ENCODE results near the gene TNFSF11.
"Not testable (repeated sequence)": the region's sequence is repeated elsewhere in the genome, so short reads cannot be mapped to it uniquely, and the experiment has no call there.

TNFSF11 gene

GRCh38 chr13:42544246-42544926, 29.6 kb upstream of the TNFSF11 start:
- Histone ChIP-seq H3K4me3 (ENCODE audit: low read depth, low read length) (no peak overlapping the region), H3K36me3 (ENCODE audit: control insufficient read depth, insufficient read depth, low read length) (no peaks in the 10 kb centered on the region), H3K27me3 (ENCODE audit: control insufficient read depth, insufficient read depth, low read length) (no peaks in the 10 kb centered on the region), H3K9me3 (ENCODE audit: control insufficient read depth, insufficient read depth, low read length) (no peaks in the 10 kb centered on the region), H3K4me1 (ENCODE audit: control insufficient read depth, insufficient read depth, low read length) (peaks cover 31% of the 10 kb centered on the region), H3K9ac (ENCODE audit: low read depth, low read length) (no peak overlapping the region), H3K27ac (ENCODE audit: low read depth, low read length) (no peak overlapping the region)

DNA sequence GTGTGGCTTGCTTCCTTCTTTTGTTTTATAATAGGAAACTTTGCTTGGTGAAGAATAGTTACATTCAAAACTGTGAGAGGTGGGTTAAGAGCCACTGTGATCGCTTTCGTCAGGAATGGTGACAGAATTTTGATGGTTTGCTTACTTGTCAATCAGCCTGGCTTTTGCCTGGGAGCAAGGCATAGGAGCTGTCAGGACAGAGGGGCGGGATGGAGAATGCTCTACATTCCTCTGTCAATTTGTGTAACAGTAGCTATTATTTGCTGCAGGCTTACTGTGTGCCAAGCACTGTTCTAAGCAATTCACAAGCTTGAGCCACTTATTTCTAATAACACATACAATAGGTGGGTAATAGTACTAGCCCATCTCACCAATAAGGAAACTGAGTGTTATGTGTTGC, 28.1 kb upstream of the TNFSF11 start:
- H3K9ac ChIP-seq (ENCODE audit: low read depth, low read length), result no peak overlapping the region
- no peak overlapping the region for H3K4me3 ChIP-seq (ENCODE audit: low read depth, low read length)
- no peak overlapping the region for H3K27ac ChIP-seq (ENCODE audit: low read depth, low read length)
- H3K27me3 ChIP-seq (ENCODE audit: control insufficient read depth, insufficient read depth, low read length), result no peaks in the 10 kb centered on the region
- H3K36me3 ChIP-seq (ENCODE audit: control insufficient read depth, insufficient read depth, low read length), result no peaks in the 10 kb centered on the region
- H3K4me1 ChIP-seq (ENCODE audit: control insufficient read depth, insufficient read depth, low read length), result peaks cover 25% of the 10 kb centered on the region
- no peaks in the 10 kb centered on the region for H3K9me3 ChIP-seq (ENCODE audit: control insufficient read depth, insufficient read depth, low read length)

DNA sequence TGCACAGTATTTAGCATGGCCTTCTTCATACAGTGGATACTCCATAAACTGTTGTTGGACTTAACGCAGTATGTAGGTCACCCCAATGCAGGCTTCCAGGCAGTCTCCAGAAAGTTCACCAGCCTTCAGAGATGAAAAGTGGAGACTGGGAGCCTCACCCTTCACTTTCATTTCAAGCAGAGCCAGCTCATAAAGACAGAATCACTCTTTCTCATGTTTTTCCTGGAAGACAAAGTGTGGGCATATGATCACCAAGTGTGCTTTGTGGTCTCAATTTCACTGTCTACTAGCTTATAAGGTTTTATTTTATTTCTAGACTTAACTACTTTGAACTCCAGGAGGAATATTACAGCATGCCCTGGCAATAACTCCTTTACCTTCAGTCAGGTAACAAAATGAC, 26.3 kb upstream of the TNFSF11 start:
- Histone ChIP-seq H3K27me3 (ENCODE audit: control insufficient read depth, insufficient read depth, low read length) (no peaks in the 10 kb centered on the region), H3K9ac (ENCODE audit: low read depth, low read length) (no peak overlapping the region), H3K4me1 (ENCODE audit: control insufficient read depth, insufficient read depth, low read length) (peaks cover 25% of the 10 kb centered on the region), H3K4me3 (ENCODE audit: low read depth, low read length) (no peak overlapping the region), H3K9me3 (ENCODE audit: control insufficient read depth, insufficient read depth, low read length) (no peaks in the 10 kb centered on the region), H3K36me3 (ENCODE audit: control insufficient read depth, insufficient read depth, low read length) (no peaks in the 10 kb centered on the region), H3K27ac (ENCODE audit: low read depth, low read length) (no peak overlapping the region)

GRCh38 chr13:42548731-42549551, 25.0 kb upstream of the TNFSF11 start:
- Histone ChIP-seq H3K4me1 (ENCODE audit: control insufficient read depth, insufficient read depth, low read length) (peaks cover 17% of the 10 kb centered on the region), H3K9ac (ENCODE audit: low read depth, low read length) (no peak overlapping the region), H3K9me3 (ENCODE audit: control insufficient read depth, insufficient read depth, low read length) (no peaks in the 10 kb centered on the region), H3K27me3 (ENCODE audit: control insufficient read depth, insufficient read depth, low read length) (no peaks in the 10 kb centered on the region), H3K36me3 (ENCODE audit: control insufficient read depth, insufficient read depth, low read length) (no peaks in the 10 kb centered on the region), H3K27ac (ENCODE audit: low read depth, low read length) (no peak overlapping the region), H3K4me3 (ENCODE audit: low read depth, low read length) (no peak overlapping the region)

DNA sequence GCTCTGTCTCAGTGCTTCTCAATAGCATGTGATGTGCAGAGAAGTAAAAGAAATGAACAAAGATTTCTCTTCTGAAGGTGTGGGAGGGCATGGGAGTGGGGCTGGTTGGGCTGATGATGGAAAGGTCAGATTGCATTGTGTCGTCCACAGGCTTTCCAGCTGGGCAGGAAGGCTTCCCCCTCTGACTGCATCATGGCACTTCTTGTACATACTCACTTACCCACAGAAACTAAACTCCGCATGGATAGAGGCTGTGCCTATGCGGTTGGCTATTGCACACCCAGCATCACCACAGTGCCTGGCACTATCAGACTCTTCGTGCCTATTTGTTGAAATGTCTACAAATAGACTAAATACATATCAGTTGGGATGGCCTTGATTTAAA, 24.4 kb upstream of the TNFSF11 start:
- Histone ChIP-seq H3K36me3 (ENCODE audit: control insufficient read depth, insufficient read depth, low read length) (no peaks in the 10 kb centered on the region), H3K27ac (ENCODE audit: low read depth, low read length) (no peak overlapping the region)

DNA sequence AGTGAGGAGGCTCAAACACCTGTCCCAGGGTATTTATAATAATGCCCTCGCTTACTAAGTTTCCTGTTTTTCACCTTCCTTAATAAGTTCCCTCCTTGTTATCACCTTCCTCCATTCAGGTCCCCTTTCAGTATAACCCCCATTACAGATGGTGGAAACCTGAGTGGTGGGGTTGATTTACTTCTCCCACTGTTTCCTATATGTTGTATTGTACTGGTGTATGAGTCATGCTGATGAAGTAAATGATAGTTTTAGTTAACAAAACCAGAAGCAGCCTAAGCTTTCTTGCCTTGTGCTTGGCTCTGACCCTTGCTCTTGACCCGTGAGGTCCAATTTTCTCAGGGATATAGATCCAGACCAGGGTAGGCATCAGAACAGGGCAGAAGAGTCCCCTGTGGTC, 22.3 kb upstream of the TNFSF11 start:
- Histone ChIP-seq H3K9ac (ENCODE audit: low read depth, low read length) (no peak overlapping the region), H3K4me1 (ENCODE audit: control insufficient read depth, insufficient read depth, low read length) (no peaks in the 10 kb centered on the region), H3K27ac (ENCODE audit: low read depth, low read length) (no peak overlapping the region)

More for the DNA sequence above, 24.4 kb upstream of the TNFSF11 start:
- Histone ChIP-seq H3K9ac (ENCODE audit: low read depth, low read length) (no peak overlapping the region), H3K4me3 (ENCODE audit: low read depth, low read length) (no peak overlapping the region), H3K27me3 (ENCODE audit: control insufficient read depth, insufficient read depth, low read length) (no peaks in the 10 kb centered on the region), H3K4me1 (ENCODE audit: control insufficient read depth, insufficient read depth, low read length) (peaks cover 12% of the 10 kb centered on the region), H3K9me3 (ENCODE audit: control insufficient read depth, insufficient read depth, low read length) (no peaks in the 10 kb centered on the region)

GRCh38 chr13:42553098-42554046, 20.6 kb upstream of the TNFSF11 start:
- Histone ChIP-seq H3K27me3 (ENCODE audit: control insufficient read depth, insufficient read depth, low read length) (no peaks in the 10 kb centered on the region), H3K4me3 (ENCODE audit: low read depth, low read length) (no peak overlapping the region), H3K27ac (ENCODE audit: low read depth, low read length) (no peak overlapping the region), H3K9me3 (ENCODE audit: control insufficient read depth, insufficient read depth, low read length) (no peaks in the 10 kb centered on the region), H3K9ac (ENCODE audit: low read depth, low read length) (no peak overlapping the region), H3K4me1 (ENCODE audit: control insufficient read depth, insufficient read depth, low read length) (no peaks in the 10 kb centered on the region), H3K36me3 (ENCODE audit: control insufficient read depth, insufficient read depth, low read length) (no peaks in the 10 kb centered on the region)

More for the DNA sequence above, 22.3 kb upstream of the TNFSF11 start:
- Histone ChIP-seq H3K9me3 (ENCODE audit: control insufficient read depth, insufficient read depth, low read length) (no peaks in the 10 kb centered on the region), H3K27me3 (ENCODE audit: control insufficient read depth, insufficient read depth, low read length) (no peaks in the 10 kb centered on the region), H3K36me3 (ENCODE audit: control insufficient read depth, insufficient read depth, low read length) (no peaks in the 10 kb centered on the region), H3K4me3 (ENCODE audit: low read depth, low read length) (no peak overlapping the region)

GRCh38 chr13:42559057-42559456, 14.9 kb upstream of the TNFSF11 start:
- H3K9me3 ChIP-seq (ENCODE audit: control insufficient read depth, insufficient read depth, low read length), result peaks cover 15% of the 10 kb centered on the region
- H3K4me1 ChIP-seq (ENCODE audit: control insufficient read depth, insufficient read depth, low read length), result no peaks in the 10 kb centered on the region
- no peak overlapping the region for H3K4me3 ChIP-seq (ENCODE audit: low read depth, low read length)
- no peaks in the 10 kb centered on the region for H3K27me3 ChIP-seq (ENCODE audit: control insufficient read depth, insufficient read depth, low read length)
- H3K36me3 ChIP-seq (ENCODE audit: control insufficient read depth, insufficient read depth, low read length), result no peaks in the 10 kb centered on the region
- no peak overlapping the region for H3K27ac ChIP-seq (ENCODE audit: low read depth, low read length)
- no peak overlapping the region for H3K9ac ChIP-seq (ENCODE audit: low read depth, low read length)

- H3K27ac ChIP-seq (ENCODE audit: low read depth, low read length); H3K36me3 ChIP-seq (ENCODE audit: control insufficient read depth, insufficient read depth, low read length); H3K27me3 ChIP-seq (ENCODE audit: control insufficient read depth, insufficient read depth, low read length); H3K9ac ChIP-seq (ENCODE audit: low read depth, low read length); H3K4me3 ChIP-seq (ENCODE audit: low read depth, low read length); H3K4me1 ChIP-seq (ENCODE audit: control insufficient read depth, insufficient read depth, low read length): not testable (repeated sequence)
- peaks cover 15% of the 10 kb centered on the region for H3K9me3 ChIP-seq (ENCODE audit: control insufficient read depth, insufficient read depth, low read length)
These were observed 14.3 kb upstream of the TNFSF11 start for GRCh38 chr13:42559573-42560218.

DNA sequence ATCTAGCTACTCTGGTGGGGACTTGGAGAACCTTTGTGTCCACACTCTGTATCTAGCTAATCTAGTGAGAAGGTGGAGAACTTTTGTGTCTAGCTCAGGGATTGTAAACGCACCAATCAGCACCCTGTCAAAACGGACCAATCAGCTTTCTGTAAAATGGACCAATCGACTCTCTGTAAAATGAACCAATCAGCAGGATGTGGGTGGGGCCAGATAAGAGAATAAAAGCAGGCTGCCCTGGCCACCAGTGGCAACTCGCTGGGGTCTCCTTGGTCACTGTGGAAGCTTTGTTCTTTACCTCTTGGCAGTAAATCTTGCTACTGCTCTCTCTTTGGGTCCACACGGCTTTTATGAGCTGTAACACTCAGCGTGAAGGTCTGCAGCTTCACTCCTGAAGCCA, 13.6 kb upstream of the TNFSF11 start:
- H3K27me3 ChIP-seq (ENCODE audit: control insufficient read depth, insufficient read depth, low read length); H3K4me3 ChIP-seq (ENCODE audit: low read depth, low read length); H3K36me3 ChIP-seq (ENCODE audit: control insufficient read depth, insufficient read depth, low read length); H3K27ac ChIP-seq (ENCODE audit: low read depth, low read length); H3K4me1 ChIP-seq (ENCODE audit: control insufficient read depth, insufficient read depth, low read length); H3K9ac ChIP-seq (ENCODE audit: low read depth, low read length): not testable (repeated sequence)
- H3K9me3 ChIP-seq (ENCODE audit: control insufficient read depth, insufficient read depth, low read length), result peaks cover 15% of the 10 kb centered on the region

All from HUES48 (cell line).